HepG2 (cell line): ENCODE results near the gene RAB24.

Experiments
- ISX ChIP-seq: sonication (generic); formaldehyde crosslinking; conservative IDR thresholded peaks from 2 replicates; pipeline ENCODE4 v1.5.0; 2020; ENCODE audit warnings: missing genetic modification reagents
- POLR2A ChIP-seq, 2 experiments: IDR thresholded peaks; 2 replicates each; pipeline ENCODE4 v1.6.1; 2011; ENCODE audit warnings: low read depth in 2 of 2, low read length in 2 of 2, mild to moderate bottlenecking in 1 of 2, moderate library complexity in 1 of 2; ENCODE audit not compliant: insufficient read depth in 1 of 2
- ZBTB40 ChIP-seq, 2 experiments: fragments of 450-650 bp in 1 of 2; sonication (generic) in 1 of 2; formaldehyde crosslinking in 1 of 2; IDR thresholded peaks; 2 replicates each; pipeline versions ENCODE4 v1.6.1 to v1.8.0; 2016 to 2022; ENCODE audit warnings: antibody characterized with exemption in 1 of 2, mild to moderate bottlenecking in 1 of 2, missing genetic modification reagents in 1 of 2
- ZNF407 ChIP-seq: sonication (generic); formaldehyde crosslinking; IDR thresholded peaks from one replicate; pipeline ENCODE4 v1.5.1; 2020; ENCODE audit warnings: mild to moderate bottlenecking, missing genetic modification reagents; ENCODE audit errors: not compliant biosample characterization

- TF ChIP-seq POLR2A (IDR thresholded peaks at IDR 0.05; ENCODE audit: insufficient read depth in 1 of 2, low read depth in 2 of 2, low read length in 2 of 2) (no peak), ZBTB40 (IDR thresholded peaks at IDR 0.05) (no peak), ZBTB40 (CRISPR knock-in tag; IDR thresholded peaks at IDR 0.05) (no peak), ZNF407 (CRISPR knock-in tag) (no peak), ISX (CRISPR knock-in tag) (no peak)
These were observed 45.8 kb upstream of the RAB24 start for GRCh38 chr5:177349362-177349647.
